ENCODE results near the gene TMEM190. TPM values are rescaled to one million over a fixed set of nuclear protein-coding genes. Genes with fewer than 3 reads are reported as not detected.

The TMEM190 gene
- total RNA-seq, 1 experiment from 2014 or later: not detected

- POLR2A ChIA-PET: no interaction called here
Measured at GRCh38 chr19:55410168-55410567, 33.5 kb downstream of the TMEM190 start.

More at GRCh38 chr19:55410168-55410567, 33.5 kb downstream of the TMEM190 start:
- no peak overlapping the region for H2AFZ ChIP-seq (ENCODE audit: low read depth, low read length, poor library complexity, severe bottlenecking)
- intact Hi-C loops (cut with micrococcal nuclease): no loop called here
- no peaks in the 10 kb centered on the region for H3K27me3 ChIP-seq (ENCODE audit: insufficient read depth, low read length)
- H3K27ac ChIP-seq (ENCODE audit: low read depth, low read length): no peak overlapping the region
- H3K79me2 ChIP-seq (ENCODE audit: insufficient read depth, low read length): peaks cover 24% of the 10 kb centered on the region
- peaks cover 12 to 27% of the 10 kb centered on the region in 2 experiments for H3K4me1 ChIP-seq (ENCODE audit: control insufficient read depth in 1 of 2, insufficient read depth in 2 of 2, low read length in 2 of 2)
- H4K20me1 ChIP-seq (ENCODE audit: insufficient read depth): peaks cover 8% of the 10 kb centered on the region; the same call in 1 of the 2 replicates
- ATAC-seq (no peak), DNase-seq (ENCODE audit: low read depth, low spot score) (no peak)
- H3K4me2 ChIP-seq (ENCODE audit: low read length): no peak overlapping the region
- TF ChIP-seq JUND (IDR thresholded peaks at IDR 0.05) (no peak), CEBPB (IDR thresholded peaks at IDR 0.05; ENCODE audit: low read depth) (no peak), YY1 (IDR thresholded peaks at IDR 0.05; ENCODE audit: extremely low read depth, insufficient replicate concordance, low read depth, low read length) (no peak), SRF (IDR thresholded peaks at IDR 0.05; ENCODE audit: low read depth) (no peak), REST (IDR thresholded peaks at IDR 0.05; ENCODE audit: low read depth) (no peak), EZH2phosphoT487 (IDR thresholded peaks at IDR 0.05; ENCODE audit: borderline replicate concordance) (no peak), ZFX (IDR thresholded peaks at IDR 0.05) (no peak), CBX3 (IDR thresholded peaks at IDR 0.05; ENCODE audit: low read depth) (no peak), EZH2 (IDR thresholded peaks at IDR 0.05) (no peak), ZBTB33 (IDR thresholded peaks at IDR 0.05; ENCODE audit: extremely low read depth, insufficient replicate concordance, low read length) (no peak), ELF1 (IDR thresholded peaks at IDR 0.05; ENCODE audit: borderline replicate concordance, low read depth) (no peak), TCF7L2 (IDR thresholded peaks at IDR 0.05; ENCODE audit: borderline replicate concordance, extremely low read depth, insufficient read depth, insufficient read length) (no peak), FOSL1 (IDR thresholded peaks at IDR 0.05; ENCODE audit: low read depth) (no peak), SIN3A (IDR thresholded peaks at IDR 0.05; ENCODE audit: low read depth) (no peak)
- peaks cover 9 to 16% of the 10 kb centered on the region in 2 experiments; a peak in 3 of 4 replicates for H3K36me3 ChIP-seq (ENCODE audit: control insufficient read depth in 1 of 2, insufficient read depth in 2 of 2, low read length in 2 of 2)
- BruUV-seq (replicated peaks): no TSS peak
- ChIA-PET CTCF (no interaction called here), RAD21 (ENCODE audit: low non-redundant PET in 1 of 2, low total read pairs in 2 of 2, uncharacterized antibody in 2 of 2, unreplicated experiment in 2 of 2) (no interaction called here)
- H3K9me2 ChIP-seq (ENCODE audit: insufficient read depth): no peaks in the 10 kb centered on the region
- H3K9ac ChIP-seq (ENCODE audit: low read length): no peak overlapping the region
- H3K4me3 ChIP-seq (replicated peaks in 1 of 2; ENCODE audit: low read depth in 1 of 2, low read length in 2 of 2): no peak overlapping the region
- H3K9me3 ChIP-seq (ENCODE audit: control insufficient read depth in 1 of 2, insufficient read depth in 1 of 2, low read depth in 1 of 2, low read length in 2 of 2): no peaks in the 10 kb centered on the region
